Right atrium auricular region (tissue), 2 donors: ENCODE measurements around the gene ARMH4. TPM values are rescaled to one million over a fixed set of nuclear protein-coding genes. Genes with fewer than 3 reads are reported as not detected.

Experiments
- DNase-seq: peaks from one replicate; pipeline ENCODE4 v3.0.0-alpha.2; 2019; ENCODE audit warnings: low spot score
- H3K27ac ChIP-seq, 2 donors: fragments of 200-600 bp; sonication (generic); 1 replicate in 1 of 2; 2 replicates in 1 of 2; pipeline ENCODE4 v1.5.1; 2016 to 2019
- H3K27me3 ChIP-seq, 2 donors: fragments of 200-600 bp; sonication (generic); one replicate each; pipeline versions ENCODE4 v1.5.1 to v1.6.0; 2017 to 2019
- H3K36me3 ChIP-seq: fragments of 200-600 bp; sonication (generic); one replicate; pipeline ENCODE4 v1.5.1; 2016
- H3K4me1 ChIP-seq, 2 donors: fragments of 200-600 bp; sonication (generic); one replicate each; pipeline versions ENCODE4 v1.5.1 to v1.6.0; 2017 to 2019
- H3K4me3 ChIP-seq, 2 donors: fragments of 200-600 bp; sonication (generic); 1 replicate in 1 of 2; 2 replicates in 1 of 2; pipeline ENCODE4 v1.5.1; 2017 to 2019; ENCODE audit warnings: mild to moderate bottlenecking in 1 of 2, moderate library complexity in 1 of 2
- H3K9me3 ChIP-seq, 2 donors: fragments of 200-600 bp; sonication (generic); one replicate each; pipeline ENCODE4 v1.5.1; 2019
- total RNA-seq, 2 donors: library from RNA; depleted of rRNA; stranded (reverse); fragments of >200 nt; gene quantifications; one replicate each; pipeline ENCODE4 v1.1.0, GENCODE V29; 2016
- TF ChIP-seq, protein P1 (sequence below), 2 donors: fragments of 200-600 bp; sonication (generic); IDR thresholded peaks; one replicate each; pipeline ENCODE4 v1.5.1; 2019; ENCODE audit warnings: antibody characterized with exemption in 2 of 2

ARMH4 gene
- total RNA-seq, 2 donors from 2014 or later, result 3.4 to 16.3 TPM

DNA sequence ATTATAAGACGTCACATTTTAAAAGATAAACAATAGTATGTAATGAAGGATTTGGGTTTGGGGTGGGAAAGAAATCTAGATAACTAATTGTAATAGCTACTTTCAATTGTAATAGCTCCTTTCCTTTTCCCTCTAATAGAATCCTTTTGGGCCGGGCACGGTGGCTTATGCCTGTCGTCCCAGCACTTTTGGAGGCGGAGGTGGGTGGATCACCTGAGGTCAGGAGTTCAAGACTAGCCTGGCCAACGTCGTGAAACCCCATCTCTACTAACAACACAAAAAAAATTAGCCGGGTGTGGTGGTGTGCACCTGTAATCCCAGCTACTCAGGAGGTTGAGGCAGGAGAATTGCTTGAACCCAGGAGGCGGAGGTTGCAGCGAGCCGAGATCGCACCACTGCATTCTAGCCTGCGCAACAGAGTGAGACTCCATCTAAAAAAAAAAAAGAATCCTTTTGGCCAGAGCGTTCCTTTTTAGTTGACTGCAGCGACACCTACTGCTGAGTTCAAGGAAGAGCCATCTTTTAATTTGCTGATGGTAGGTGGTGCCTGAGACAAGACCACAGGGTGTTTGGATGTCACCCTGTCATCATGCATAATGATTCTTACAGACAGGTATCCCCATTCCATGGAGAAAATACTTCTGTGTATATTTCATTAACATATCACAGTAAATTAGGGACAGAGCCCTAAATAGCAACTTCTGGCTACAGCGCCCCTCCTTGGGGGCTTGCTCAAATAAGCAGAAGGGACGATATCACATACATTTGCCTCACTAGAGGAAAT is 79.5 kb downstream of the ARMH4 start:
- Histone ChIP-seq H3K27ac (no peak overlapping the region), H3K36me3 (no peaks in the 10 kb centered on the region), H3K4me3 (peak overlapping the region in 1 of 2 donors; percentile 29), H3K27me3 (no peaks in the 10 kb centered on the region), H3K9me3 (no peaks in the 10 kb centered on the region), H3K4me1 (no peaks in the 10 kb centered on the region)
- DNase-seq, result no peak
- TF ChIP-seq, protein P1, sequence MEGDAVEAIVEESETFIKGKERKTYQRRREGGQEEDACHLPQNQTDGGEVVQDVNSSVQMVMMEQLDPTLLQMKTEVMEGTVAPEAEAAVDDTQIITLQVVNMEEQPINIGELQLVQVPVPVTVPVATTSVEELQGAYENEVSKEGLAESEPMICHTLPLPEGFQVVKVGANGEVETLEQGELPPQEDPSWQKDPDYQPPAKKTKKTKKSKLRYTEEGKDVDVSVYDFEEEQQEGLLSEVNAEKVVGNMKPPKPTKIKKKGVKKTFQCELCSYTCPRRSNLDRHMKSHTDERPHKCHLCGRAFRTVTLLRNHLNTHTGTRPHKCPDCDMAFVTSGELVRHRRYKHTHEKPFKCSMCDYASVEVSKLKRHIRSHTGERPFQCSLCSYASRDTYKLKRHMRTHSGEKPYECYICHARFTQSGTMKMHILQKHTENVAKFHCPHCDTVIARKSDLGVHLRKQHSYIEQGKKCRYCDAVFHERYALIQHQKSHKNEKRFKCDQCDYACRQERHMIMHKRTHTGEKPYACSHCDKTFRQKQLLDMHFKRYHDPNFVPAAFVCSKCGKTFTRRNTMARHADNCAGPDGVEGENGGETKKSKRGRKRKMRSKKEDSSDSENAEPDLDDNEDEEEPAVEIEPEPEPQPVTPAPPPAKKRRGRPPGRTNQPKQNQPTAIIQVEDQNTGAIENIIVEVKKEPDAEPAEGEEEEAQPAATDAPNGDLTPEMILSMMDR (IDR thresholded peaks at IDR 0.05), result peak; percentile 69 to 80

DNA sequence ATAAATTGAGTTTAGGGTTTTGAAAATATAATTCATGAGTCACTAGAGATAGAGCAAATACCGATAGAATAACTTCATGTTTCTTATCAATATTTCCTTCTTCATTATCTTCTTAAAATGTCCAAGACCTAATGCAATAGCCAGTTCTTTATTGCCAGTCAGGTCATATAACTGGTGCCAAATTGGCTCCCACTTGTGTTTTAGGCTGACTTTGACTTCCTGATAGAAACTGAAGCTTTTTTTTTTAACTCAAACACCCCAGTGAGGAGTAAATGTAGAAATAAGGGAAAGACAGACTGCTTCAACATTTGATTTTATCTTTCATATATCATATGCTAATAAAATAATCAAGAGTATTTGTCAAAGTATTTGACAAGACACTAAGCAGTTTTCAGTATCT is 80.7 kb downstream of the ARMH4 start:
- H3K27ac ChIP-seq, result no peak overlapping the region
- no peaks in the 10 kb centered on the region for H3K36me3 ChIP-seq
- H3K9me3 ChIP-seq, result no peaks in the 10 kb centered on the region
- DNase-seq, result no peak
- TF ChIP-seq, protein P1 (IDR thresholded peaks at IDR 0.05), result no peak
- H3K27me3 ChIP-seq, result no peaks in the 10 kb centered on the region
- no peak overlapping the region for H3K4me3 ChIP-seq
- H3K4me1 ChIP-seq, result no peaks in the 10 kb centered on the region

DNA sequence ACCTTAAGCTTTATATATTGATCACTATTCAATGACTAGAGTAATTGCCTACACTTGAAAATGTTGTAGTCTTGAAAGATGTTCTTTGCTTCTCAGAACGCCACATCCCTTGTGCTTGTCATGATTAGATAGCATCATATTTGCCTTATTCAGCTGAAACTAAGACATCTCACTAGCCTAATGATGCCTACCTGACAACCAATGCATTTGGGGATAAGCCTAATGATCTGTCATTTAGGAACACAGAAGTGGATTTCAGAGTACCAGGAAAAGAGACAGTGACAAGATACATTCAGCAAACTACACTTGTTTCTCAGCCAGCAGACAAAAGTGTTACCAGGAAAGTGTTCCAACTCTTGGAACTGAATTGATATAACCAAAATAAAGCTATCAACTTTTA is 83.7 kb downstream of the ARMH4 start:
- no peaks in the 10 kb centered on the region for H3K27me3 ChIP-seq
- H3K27ac ChIP-seq, result no peak overlapping the region
- no peaks in the 10 kb centered on the region for H3K9me3 ChIP-seq
- H3K4me1 ChIP-seq, result no peaks in the 10 kb centered on the region
- no peak for DNase-seq
- H3K36me3 ChIP-seq, result no peaks in the 10 kb centered on the region
- no peak overlapping the region for H3K4me3 ChIP-seq
- TF ChIP-seq, protein P1 (IDR thresholded peaks at IDR 0.05), result no peak

DNA sequence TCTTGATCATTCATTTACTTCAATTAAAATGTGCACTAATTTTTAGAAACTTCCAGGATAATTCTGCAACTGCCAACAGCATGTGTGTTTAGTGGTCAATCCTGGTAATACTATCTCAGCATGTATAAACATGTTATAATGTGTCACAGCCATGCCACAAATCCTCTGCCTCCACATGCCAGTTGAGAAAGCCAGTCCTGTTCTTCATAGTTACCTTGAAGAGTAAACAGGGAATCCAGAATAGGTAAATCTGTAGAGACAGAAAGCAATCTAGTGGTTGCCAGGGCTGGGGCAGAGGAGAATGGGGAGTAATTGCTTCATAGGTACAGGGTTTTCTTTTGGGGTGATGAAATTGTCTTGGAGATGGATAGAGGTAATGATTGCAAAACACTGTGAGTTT is 85.9 kb downstream of the ARMH4 start:
- Histone ChIP-seq H3K27ac (no peak overlapping the region), H3K36me3 (no peaks in the 10 kb centered on the region), H3K4me1 (no peaks in the 10 kb centered on the region), H3K9me3 (no peaks in the 10 kb centered on the region), H3K4me3 (no peak overlapping the region), H3K27me3 (no peaks in the 10 kb centered on the region)
- DNase-seq, result no peak
- TF ChIP-seq, protein P1 (IDR thresholded peaks at IDR 0.05), result no peak

DNA sequence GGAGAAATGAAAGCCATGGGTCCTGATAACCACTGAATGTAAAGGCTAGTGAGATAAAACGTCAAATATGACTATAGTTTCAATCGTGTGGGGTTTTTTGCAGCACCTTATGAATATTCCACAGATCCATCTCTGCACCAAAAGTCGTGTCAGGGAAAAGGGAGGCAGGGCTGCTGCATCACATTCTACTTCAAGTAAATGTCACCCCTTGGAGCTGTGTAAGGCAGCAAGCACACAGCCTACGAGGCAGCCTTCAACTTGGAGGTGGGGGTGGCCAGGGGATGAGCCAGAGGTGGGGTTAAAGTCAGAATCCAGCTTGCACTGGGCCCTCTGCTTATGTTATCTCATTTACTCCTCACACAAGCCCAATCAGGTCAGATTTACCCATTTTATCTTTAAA is 90.4 kb downstream of the ARMH4 start:
- no peaks in the 10 kb centered on the region for H3K9me3 ChIP-seq
- no peak for DNase-seq

More for the DNA sequence above, 90.4 kb downstream of the ARMH4 start:
- no peaks in the 10 kb centered on the region for H3K4me1 ChIP-seq
- no peak overlapping the region for H3K27ac ChIP-seq
- no peak overlapping the region for H3K4me3 ChIP-seq
- no peaks in the 10 kb centered on the region for H3K27me3 ChIP-seq
- TF ChIP-seq, protein P1 (IDR thresholded peaks at IDR 0.05), result no peak
- no peaks in the 10 kb centered on the region for H3K36me3 ChIP-seq
